ENCODE measurements around the gene PARVB.

DNA sequence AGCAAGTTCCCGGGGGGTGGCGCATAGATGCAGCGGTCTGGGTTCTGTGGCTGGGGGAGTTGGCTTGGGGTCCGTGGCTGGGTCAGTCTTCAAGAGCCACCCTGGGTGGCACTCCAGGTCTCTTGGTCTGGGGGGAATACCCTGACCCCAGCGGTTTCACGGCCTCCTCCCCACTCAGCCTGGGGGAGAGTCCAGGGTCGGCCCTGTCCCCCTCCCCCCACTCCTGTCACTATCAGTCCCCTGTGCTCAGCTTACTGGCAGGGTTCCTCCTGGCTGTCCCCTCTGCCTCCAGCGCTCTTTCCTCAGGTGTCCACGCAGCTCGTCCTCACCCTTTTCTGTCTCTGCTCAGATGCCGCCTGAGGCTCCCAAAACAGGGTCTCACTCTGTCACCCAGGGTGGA, 88.1 kb downstream of the PARVB start:
- TF ChIP-seq CTCF (IDR thresholded peaks at IDR 0.05) (no peak), POLR2A (IDR thresholded peaks at IDR 0.05) (no peak)
